NB4 (cell line): Measurements from ENCODE around the gene BFSP1.

Experiments
- MYC ChIP-seq: IDR thresholded peaks from 2 replicates; pipeline ENCODE4 v1.6.1; 2011; ENCODE audit warnings: low read depth, low read length
- POLR2A ChIP-seq: IDR thresholded peaks from 2 replicates; pipeline ENCODE4 v1.6.1; 2011; ENCODE audit warnings: mild to moderate bottlenecking; ENCODE audit not compliant: insufficient read length; ENCODE audit errors: extremely low read depth
- TF ChIP-seq, protein P1 (sequence below): IDR thresholded peaks from one replicate; pipeline ENCODE4 v1.5.1; 2012; ENCODE audit warnings: low read depth, low read length

DNA sequence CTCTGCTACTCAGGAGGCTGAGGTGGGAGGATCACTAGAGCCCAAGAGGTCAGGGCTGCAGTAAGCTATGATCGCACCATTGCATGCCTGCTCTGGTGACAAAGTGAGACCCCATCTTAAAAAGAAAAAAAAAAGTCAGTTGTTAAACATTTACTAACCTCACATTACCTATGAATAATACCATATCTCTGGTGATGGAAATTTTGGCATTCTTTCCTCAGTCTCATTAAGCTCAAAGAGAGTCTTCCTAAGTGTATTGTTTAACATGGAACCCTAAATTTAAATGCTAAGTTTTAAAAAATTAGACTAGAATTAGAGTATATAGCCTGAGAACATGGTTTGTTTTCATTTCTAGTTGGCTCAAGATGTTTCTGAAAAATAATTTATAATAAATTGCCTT lies 11.3 kb upstream of the BFSP1 start:
- TF ChIP-seq, protein P1, sequence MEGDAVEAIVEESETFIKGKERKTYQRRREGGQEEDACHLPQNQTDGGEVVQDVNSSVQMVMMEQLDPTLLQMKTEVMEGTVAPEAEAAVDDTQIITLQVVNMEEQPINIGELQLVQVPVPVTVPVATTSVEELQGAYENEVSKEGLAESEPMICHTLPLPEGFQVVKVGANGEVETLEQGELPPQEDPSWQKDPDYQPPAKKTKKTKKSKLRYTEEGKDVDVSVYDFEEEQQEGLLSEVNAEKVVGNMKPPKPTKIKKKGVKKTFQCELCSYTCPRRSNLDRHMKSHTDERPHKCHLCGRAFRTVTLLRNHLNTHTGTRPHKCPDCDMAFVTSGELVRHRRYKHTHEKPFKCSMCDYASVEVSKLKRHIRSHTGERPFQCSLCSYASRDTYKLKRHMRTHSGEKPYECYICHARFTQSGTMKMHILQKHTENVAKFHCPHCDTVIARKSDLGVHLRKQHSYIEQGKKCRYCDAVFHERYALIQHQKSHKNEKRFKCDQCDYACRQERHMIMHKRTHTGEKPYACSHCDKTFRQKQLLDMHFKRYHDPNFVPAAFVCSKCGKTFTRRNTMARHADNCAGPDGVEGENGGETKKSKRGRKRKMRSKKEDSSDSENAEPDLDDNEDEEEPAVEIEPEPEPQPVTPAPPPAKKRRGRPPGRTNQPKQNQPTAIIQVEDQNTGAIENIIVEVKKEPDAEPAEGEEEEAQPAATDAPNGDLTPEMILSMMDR: no peak
- no peak for TF ChIP-seq POLR2A
- no peak for TF ChIP-seq MYC
